H1 (cell line): ENCODE data around the gene MMS19. TPM values are rescaled to one million over a fixed set of nuclear protein-coding genes. Genes with fewer than 3 reads are reported as not detected.
A peak's percentile ranks its signal among the peaks of the same experiment; 100 is the strongest.

Experiments
- CTCF ChIA-PET: fragments of 300-600 bp; sonication (Branson Sonifier 250); formaldehyde crosslinking; loops from one replicate; lab custom pipeline; 2021; ENCODE audit not compliant: partially characterized antibody; lab: Charles Lee
- POLR2A ChIA-PET: fragments of 300-600 bp; sonication (Branson Sonifier 250); formaldehyde crosslinking; loops from one replicate; lab custom pipeline; 2021; ENCODE audit warnings: inconsistent platforms; ENCODE audit not compliant: partially characterized antibody; lab: Charles Lee
- DNase-seq, 2 experiments: peaks; one replicate each; pipeline versions ENCODE4 v3.0.0 to v3.0.0-alpha.2; 2010 to 2022; ENCODE audit warnings: low spot score in 2 of 2, low read depth in 1 of 2, mixed read lengths in 1 of 2
- FAIRE-seq: peaks from 2 replicates; lab custom pipeline; 2011; peaks lifted over from hg19 to GRCh38; lab: Jason Lieb, UNC
- H2AFZ ChIP-seq: 2 replicates; pipeline ENCODE4 v1.8.1; 2012; ENCODE audit warnings: low read length, inconsistent platforms
- H2AK5ac ChIP-seq: 2 replicates; pipeline ENCODE4 v1.6.1; 2013; ENCODE audit warnings: low read depth, low read length
- H2BK120ac ChIP-seq: replicated peaks from 2 replicates; pipeline ENCODE3; 2013; ENCODE audit warnings: low read depth, low read length, inconsistent platforms
- H2BK12ac ChIP-seq: 2 replicates; pipeline ENCODE4 v1.6.1; 2013; ENCODE audit warnings: low read depth, low read length
- H2BK15ac ChIP-seq: 2 replicates; pipeline ENCODE4 v1.6.1; 2013; ENCODE audit warnings: low read length
- H2BK20ac ChIP-seq: 2 replicates; pipeline ENCODE4 v1.6.1; 2013; ENCODE audit warnings: low read length
- H2BK5ac ChIP-seq: 2 replicates; pipeline ENCODE4 v1.6.1; 2013; ENCODE audit warnings: low read depth, low read length
- H3K14ac ChIP-seq: 2 replicates; pipeline ENCODE4 v1.6.1; 2013; ENCODE audit warnings: inconsistent platforms; ENCODE audit not compliant: insufficient read length
- H3K18ac ChIP-seq: 2 replicates; pipeline ENCODE4 v1.6.1; 2013; ENCODE audit warnings: low read length; ENCODE audit errors: extremely low read depth
- H3K23ac ChIP-seq: 2 replicates; pipeline ENCODE4 v1.6.1; 2013; ENCODE audit warnings: inconsistent platforms; ENCODE audit not compliant: insufficient read length
- H3K23me2 ChIP-seq: 2 replicates; pipeline ENCODE4 v1.6.1; 2013; ENCODE audit warnings: low read depth, low read length
- H3K27ac ChIP-seq: 2 replicates; pipeline ENCODE4 v1.6.1; 2011; ENCODE audit warnings: low read depth, low read length, inconsistent platforms
- H3K27me3 ChIP-seq, 4 experiments: replicated peaks in 1 of 4; 1 replicate in 1 of 4; 2 replicates in 3 of 4; pipeline versions ENCODE4 v1.6.1 to v1.8.1; 2011 to 2013; ENCODE audit warnings: low read length in 3 of 4, mild to moderate bottlenecking in 3 of 4, inconsistent platforms in 2 of 4, mixed read lengths in 2 of 4, moderate library complexity in 1 of 4; ENCODE audit not compliant: control insufficient read depth in 3 of 4, insufficient read depth in 3 of 4; ENCODE audit errors: extremely low read depth in 1 of 4
- H3K36me3 ChIP-seq, 4 experiments: 2 replicates each; pipeline versions ENCODE4 v1.6.1 to v1.8.1; 2011 to 2013; ENCODE audit warnings: mild to moderate bottlenecking in 4 of 4, low read length in 3 of 4, moderate library complexity in 2 of 4, control low read depth in 1 of 4, inconsistent platforms in 1 of 4; ENCODE audit not compliant: insufficient read depth in 4 of 4, control insufficient read depth in 2 of 4
- H3K4ac ChIP-seq: replicated peaks from 2 replicates; pipeline ENCODE3; 2013; ENCODE audit warnings: low read length, low read depth, mixed read lengths, inconsistent platforms; ENCODE audit not compliant: insufficient read length
- H3K4me1 ChIP-seq, 4 experiments: replicated peaks in 1 of 4; 1 replicate in 1 of 4; 2 replicates in 3 of 4; pipeline versions ENCODE4 v1.6.1 to v1.8.1; 2011 to 2013; ENCODE audit warnings: low read length in 3 of 4, inconsistent platforms in 2 of 4, mixed read lengths in 1 of 4; ENCODE audit not compliant: insufficient read depth in 4 of 4, control insufficient read depth in 3 of 4
- H3K4me2 ChIP-seq, 2 experiments: 2 replicates each; pipeline versions ENCODE4 v1.6.1 to v1.8.1; 2011 to 2013; ENCODE audit warnings: low read depth in 2 of 2, low read length in 2 of 2, control low read depth in 1 of 2, inconsistent platforms in 1 of 2, mild to moderate bottlenecking in 1 of 2; ENCODE audit not compliant: insufficient read depth in 1 of 2
- H3K4me3 ChIP-seq, 4 experiments: fragments of 200-600, 300-600 bp in 1 of 4; sonication (generic), shearing (Covaris generic), sonication (Bioruptor Twin) in 1 of 4; 2 replicates each; pipeline versions ENCODE4 v1.5.1 to v1.8.1; 2011 to 2016; ENCODE audit warnings: low read length in 4 of 4, low read depth in 3 of 4, control low read depth in 2 of 4, inconsistent platforms in 2 of 4, mild to moderate bottlenecking in 2 of 4, mixed read lengths in 1 of 4, moderate library complexity in 1 of 4; ENCODE audit not compliant: insufficient read depth in 2 of 4; ENCODE audit errors: extremely low read depth in 1 of 4
- H3K56ac ChIP-seq: replicated peaks from 2 replicates; pipeline ENCODE3; 2013; ENCODE audit warnings: low read depth, mild to moderate bottlenecking, mixed read lengths, low read length, inconsistent platforms; ENCODE audit not compliant: insufficient read length
- H3K79me1 ChIP-seq: 2 replicates; pipeline ENCODE4 v1.6.1; 2013; ENCODE audit warnings: low read depth, low read length, control low read depth
- H3K79me2 ChIP-seq, 2 experiments: 2 replicates each; pipeline versions ENCODE4 v1.6.1 to v1.8.1; 2012 to 2013; ENCODE audit warnings: low read length in 2 of 2, mild to moderate bottlenecking in 2 of 2, inconsistent platforms in 1 of 2; ENCODE audit not compliant: insufficient read depth in 2 of 2, control insufficient read depth in 1 of 2
- H3K9ac ChIP-seq, 4 experiments: replicated peaks in 1 of 4; 1 replicate in 1 of 4; 2 replicates in 3 of 4; pipeline versions ENCODE4 v1.6.1 to v1.8.1; 2011 to 2013; ENCODE audit warnings: low read depth in 3 of 4, low read length in 3 of 4, control low read depth in 2 of 4, mild to moderate bottlenecking in 2 of 4, moderate library complexity in 2 of 4, inconsistent platforms in 1 of 4; ENCODE audit errors: extremely low read depth in 1 of 4
- H3K9me3 ChIP-seq, 2 experiments: 2 replicates each; pipeline versions ENCODE4 v1.6.1 to v1.8.1; 2012 to 2013; ENCODE audit warnings: mild to moderate bottlenecking in 2 of 2, moderate library complexity in 2 of 2, control low read depth in 1 of 2, inconsistent platforms in 1 of 2, low read depth in 1 of 2, low read length in 1 of 2, mixed read lengths in 1 of 2; ENCODE audit not compliant: insufficient read depth in 2 of 2
- H4K20me1 ChIP-seq, 2 experiments: replicated peaks in 1 of 2; 2 replicates each; pipeline versions ENCODE3 to v1.8.1; 2011 to 2013; ENCODE audit warnings: inconsistent platforms in 2 of 2, low read length in 2 of 2, mild to moderate bottlenecking in 1 of 2; ENCODE audit not compliant: insufficient read depth in 2 of 2, control insufficient read depth in 1 of 2
- H4K5ac ChIP-seq: 2 replicates; pipeline ENCODE4 v1.6.1; 2013; ENCODE audit warnings: low read length, low read depth, mixed read lengths, inconsistent platforms; ENCODE audit not compliant: insufficient read length
- H4K8ac ChIP-seq: 2 replicates; pipeline ENCODE4 v1.8.0; 2013; ENCODE audit warnings: mild to moderate bottlenecking, moderate library complexity, low read length, inconsistent platforms; ENCODE audit not compliant: insufficient read depth; ENCODE audit errors: extremely low read depth
- H4K91ac ChIP-seq: replicated peaks from 2 replicates; pipeline ENCODE3; 2013; ENCODE audit warnings: low read length, mixed read lengths, inconsistent platforms; ENCODE audit not compliant: insufficient read length
- CREB1 ChIP-seq: IDR thresholded peaks from 2 replicates; pipeline ENCODE4 v1.6.1; 2012; ENCODE audit warnings: inconsistent platforms
- GABPA ChIP-seq: IDR thresholded peaks from 2 replicates; pipeline ENCODE4 v1.6.1; 2011; ENCODE audit warnings: mild to moderate bottlenecking, low read length, moderate library complexity, borderline replicate concordance; ENCODE audit not compliant: insufficient read depth
- RAD21 ChIP-seq, 2 experiments: IDR thresholded peaks in 1 of 2; conservative IDR thresholded peaks in 1 of 2; 2 replicates each; pipeline ENCODE4 v1.6.1; 2011; ENCODE audit warnings: low read depth in 2 of 2, low read length in 2 of 2, improper control_type of control experiment in 1 of 2, inconsistent platforms in 1 of 2, mild to moderate bottlenecking in 1 of 2, moderate library complexity in 1 of 2
- RFX5 ChIP-seq: IDR thresholded peaks from 2 replicates; pipeline ENCODE4 v1.6.1; 2011; ENCODE audit warnings: low read depth, low read length, improper control_type of control experiment, borderline replicate concordance
- SP2 ChIP-seq: IDR thresholded peaks from 2 replicates; pipeline ENCODE4 v1.6.1; 2012; ENCODE audit warnings: mild to moderate bottlenecking, low read length, inconsistent platforms
- YY1 ChIP-seq: IDR thresholded peaks from 2 replicates; pipeline ENCODE4 v1.6.1; 2011; ENCODE audit warnings: low read depth, mild to moderate bottlenecking, low read length
- WGBS, 2 experiments: shearing (Covaris generic) in 1 of 2; methylation state at CpG; one replicate each; pipeline versions ENCODE4 v1.1.6 to v1.1.7; 2013 to 2015; ENCODE audit warnings: low lambda C conversion rate in 2 of 2, mixed read lengths in 2 of 2, inconsistent platforms in 1 of 2, low coverage in 1 of 2, missing lambda C conversion rate in 1 of 2; ENCODE audit not compliant: insufficient replicate concordance in 2 of 2, insufficient coverage in 1 of 2, insufficient read length in 1 of 2; ENCODE audit errors: extremely low coverage in 1 of 2, missing lambda C conversion rate in 1 of 2; 5-methylcytosine and 5-hydroxymethylcytosine counted together
- polyA plus RNA-seq, 7 experiments: library from polyadenylated mRNA; depleted of rRNA in 3 of 7; stranded (reverse) in 5 of 7; unstranded in 2 of 7; fragments of >200 nt in 5 of 7; fragments of 200-250 nt in 2 of 7; gene quantifications; 1 replicate in 5 of 7; 2 replicates in 1 of 7; 4 replicates in 1 of 7; pipeline versions ENCODE4 v1.2.1 to v1.2.3, GENCODE V29; 2011 to 2013; ENCODE audit warnings: missing spikeins in 2 of 7, mixed read lengths in 2 of 7
- total RNA-seq: library from RNA; stranded (reverse); fragmentation: NEBNext Ultra II Directional; extraction: Animal tissue kit (Norgen Biotek cat#: 25700); gene quantifications from 2 replicates; pipeline ENCODE4 v1.2.1, GENCODE V29; 2021
- TF ChIP-seq, protein P1 (sequence below), 3 experiments: IDR thresholded peaks; 1 replicate in 2 of 3; 2 replicates in 1 of 3; pipeline versions ENCODE4 v1.5.1 to v1.6.1; 2011; ENCODE audit warnings: low read length in 3 of 3, mild to moderate bottlenecking in 3 of 3, inconsistent platforms in 2 of 3, low read depth in 1 of 3, moderate library complexity in 1 of 3; ENCODE audit not compliant: insufficient read depth in 1 of 3; ENCODE audit errors: control extremely low read depth in 1 of 3

Gene MMS19
- total and polyA plus RNA-seq, 2 of the 8 experiments (the other 6 are each of a cell fraction or from before 2014, with no cell fraction given): 130 to 221 TPM

DNA sequence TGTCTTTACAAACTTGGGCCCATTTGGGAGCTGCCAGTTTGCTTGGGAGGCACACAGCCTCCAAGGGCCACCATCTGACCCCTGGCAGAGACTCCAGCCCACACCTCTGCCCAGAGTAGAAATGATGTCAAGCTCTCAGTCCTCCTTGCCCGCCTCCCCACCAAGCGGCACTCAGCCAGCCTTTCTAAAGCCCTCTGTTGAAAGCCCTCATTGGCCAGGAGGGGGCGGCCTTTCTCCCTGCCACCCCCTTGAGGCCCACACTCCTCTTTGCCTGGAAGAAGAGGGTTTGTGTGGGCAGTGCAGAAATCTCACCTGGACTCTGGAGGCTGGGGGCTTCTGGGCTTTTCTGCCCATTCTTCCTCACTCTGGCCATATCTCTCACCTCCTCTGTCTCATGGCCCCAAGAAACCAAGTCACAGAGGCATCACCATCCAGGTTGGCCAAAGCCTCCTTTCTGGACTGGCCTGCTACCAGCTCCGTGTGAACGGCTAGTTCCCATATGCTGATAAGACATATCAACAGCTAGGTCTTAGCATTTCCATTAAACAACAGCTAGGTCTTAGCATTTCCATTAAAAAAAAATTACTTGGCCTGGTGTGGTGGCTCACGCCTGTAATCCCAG, 36.6 kb upstream of the MMS19 start:
- no peak overlapping the region for H3K4ac ChIP-seq
- 68% methylated on average over 6 of the region's 6 CpGs; no CpG with 5 or more reads in 1 of the 2 experiments for WGBS, 2 experiments
- peak in 1 of 2 experiments; percentile 79 for DNase-seq
- H2AFZ ChIP-seq: no peak overlapping the region
- no peaks in the 10 kb centered on the region for H3K27me3 ChIP-seq
- no peak overlapping the region for H3K4me3 ChIP-seq
- TF ChIP-seq RAD21 (IDR thresholded peaks at IDR 0.05 in 1 of 2, conservative IDR thresholded peaks at IDR 0.05 in 1 of 2; ENCODE audit: low read depth in 2 of 2, low read length in 2 of 2) (peak; percentile 67 to 76), YY1 (0 out of 2 replicates have a peak, but pooled peaks have one; percentile 44), SP2 (no peak), CREB1 (peak; percentile 27; the same call in 1 of the 2 replicates), RFX5 (no peak), GABPA (0 out of 2 replicates have a peak, but pooled peaks have one; percentile 31)
- TF ChIP-seq, protein P1, sequence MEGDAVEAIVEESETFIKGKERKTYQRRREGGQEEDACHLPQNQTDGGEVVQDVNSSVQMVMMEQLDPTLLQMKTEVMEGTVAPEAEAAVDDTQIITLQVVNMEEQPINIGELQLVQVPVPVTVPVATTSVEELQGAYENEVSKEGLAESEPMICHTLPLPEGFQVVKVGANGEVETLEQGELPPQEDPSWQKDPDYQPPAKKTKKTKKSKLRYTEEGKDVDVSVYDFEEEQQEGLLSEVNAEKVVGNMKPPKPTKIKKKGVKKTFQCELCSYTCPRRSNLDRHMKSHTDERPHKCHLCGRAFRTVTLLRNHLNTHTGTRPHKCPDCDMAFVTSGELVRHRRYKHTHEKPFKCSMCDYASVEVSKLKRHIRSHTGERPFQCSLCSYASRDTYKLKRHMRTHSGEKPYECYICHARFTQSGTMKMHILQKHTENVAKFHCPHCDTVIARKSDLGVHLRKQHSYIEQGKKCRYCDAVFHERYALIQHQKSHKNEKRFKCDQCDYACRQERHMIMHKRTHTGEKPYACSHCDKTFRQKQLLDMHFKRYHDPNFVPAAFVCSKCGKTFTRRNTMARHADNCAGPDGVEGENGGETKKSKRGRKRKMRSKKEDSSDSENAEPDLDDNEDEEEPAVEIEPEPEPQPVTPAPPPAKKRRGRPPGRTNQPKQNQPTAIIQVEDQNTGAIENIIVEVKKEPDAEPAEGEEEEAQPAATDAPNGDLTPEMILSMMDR (IDR thresholded peaks at IDR 0.05; ENCODE audit: control extremely low read depth in 1 of 3, insufficient read depth in 1 of 3, low read depth in 1 of 3, low read length in 3 of 3): peak; percentile 78 to 85 (median 84)
- peaks cover 2% of the 10 kb centered on the region for H3K79me1 ChIP-seq
- no peak overlapping the region for H2BK5ac ChIP-seq
- FAIRE-seq: peak; percentile 65
- no peak overlapping the region for H3K4me2 ChIP-seq
- peaks cover 0 to 15% (median 8%) of the 10 kb centered on the region in 4 experiments; a peak in 6 of 7 replicates for H3K4me1 ChIP-seq
- 0 out of 4 replicates have a peak, but pooled peaks cover 0 to 2% of the 10 kb centered on the region in 2 experiments for H3K79me2 ChIP-seq
- no peaks in the 10 kb centered on the region for H3K36me3 ChIP-seq
- no peak overlapping the region for H2AK5ac ChIP-seq
- H2BK120ac ChIP-seq: no peak overlapping the region
- ChIA-PET POLR2A (interaction anchor here (0.6 to 1.9 kb wide), 5 partner anchors 14 to 92 kb away, joined by 3 to 12 read pairs (median 4); partner anchors contain the start of gene UBTD1), CTCF (interaction anchor here (0.6 to 14.7 kb wide), 38 partner anchors 8 to 510 kb away, joined by 3 to 388 read pairs (median 6); partner anchors contain the start of genes ANKRD2, HOGA1 and UBTD1)
- H3K9me3 ChIP-seq: peaks cover 0 to under 1% of the 10 kb centered on the region in 2 experiments; a peak in 1 of 4 replicates
- peak overlapping the region; percentile 95; the same call in 1 of the 2 replicates for H2BK15ac ChIP-seq
- no peak overlapping the region for H3K23ac ChIP-seq
- H3K23me2 ChIP-seq: no peaks in the 10 kb centered on the region
- H3K18ac ChIP-seq: no peak overlapping the region; the same call in 1 of the 2 replicates
- no peak overlapping the region for H4K91ac ChIP-seq
- 0 out of 2 replicates have a peak overlapping the region, but pooled peaks have one; percentile 39 for H2BK12ac ChIP-seq
- no peak overlapping the region for H3K56ac ChIP-seq
- peaks cover 2% of the 10 kb centered on the region in 2 experiments for H4K20me1 ChIP-seq
- no peak overlapping the region for H4K5ac ChIP-seq
- no peak overlapping the region for H4K8ac ChIP-seq
- H3K14ac ChIP-seq: no peak overlapping the region
- H2BK20ac ChIP-seq: no peak overlapping the region
- H3K27ac ChIP-seq: no peak overlapping the region
- H3K9ac ChIP-seq: no peak overlapping the region
